Naive thymus-derived CD4-positive, alpha-beta T cell (primary cell): ENCODE results near the gene CAMTA1. TPM values are rescaled to one million over a fixed set of nuclear protein-coding genes. Genes with fewer than 3 reads are reported as not detected.
A peak's percentile ranks its signal among the peaks of the same experiment; 100 is the strongest.
"Not testable (repeated sequence)": the region's sequence is repeated elsewhere in the genome, so short reads cannot be mapped to it uniquely, and the experiment has no call there.

Experiments
- ATAC-seq: fragments of 150-1000 bp; cut with Tn5 transposase; 2 replicates; pipeline ENCODE4 v1.10.0; 2021; ENCODE audit warnings: mild to moderate bottlenecking, moderate library complexity
- CTCF ChIA-PET: fragments of 350-600 bp; sonication (Branson Sonifier 250); formaldehyde crosslinking; loops from one replicate; lab custom pipeline; 2021; ENCODE audit warnings: antibody characterized with exemption; lab: Charles Lee
- POLR2A ChIA-PET: fragments of 350-600 bp; sonication (Branson Sonifier 250); formaldehyde crosslinking; loops from one replicate; lab custom pipeline; 2021; ENCODE audit warnings: antibody characterized with exemption, inconsistent platforms; lab: Charles Lee
- DNase-seq, 9 donors: peaks; one replicate each; pipeline versions ENCODE4 v3.0.0 to v3.0.0-alpha.2; 2020 to 2022; ENCODE audit warnings: mixed read lengths in 1 of 9
- H3K27ac ChIP-seq: one replicate; pipeline ENCODE4 v1.7.0; 2013; ENCODE audit warnings: mild to moderate bottlenecking, low read depth, low read length, moderate library complexity
- H3K27me3 ChIP-seq, 2 donors: one replicate each; pipeline ENCODE4 v1.7.0; 2013; ENCODE audit warnings: low read length in 2 of 2, mild to moderate bottlenecking in 2 of 2, moderate library complexity in 2 of 2; ENCODE audit not compliant: control insufficient read depth in 2 of 2, insufficient read depth in 2 of 2
- H3K36me3 ChIP-seq, 3 experiments: 1 replicate in 2 of 3; 2 replicates in 1 of 3; pipeline ENCODE4 v1.7.0; 2013; ENCODE audit warnings: low read length in 3 of 3, mild to moderate bottlenecking in 3 of 3, moderate library complexity in 1 of 3; ENCODE audit not compliant: insufficient read depth in 3 of 3, control insufficient read depth in 2 of 3
- H3K4me1 ChIP-seq, 2 donors: one replicate each; pipeline ENCODE4 v1.7.0; 2013; ENCODE audit warnings: low read length in 2 of 2, mild to moderate bottlenecking in 2 of 2, moderate library complexity in 1 of 2; ENCODE audit not compliant: control insufficient read depth in 2 of 2, insufficient read depth in 2 of 2
- H3K4me3 ChIP-seq: 2 replicates; pipeline ENCODE4 v1.7.0; 2013; ENCODE audit warnings: mild to moderate bottlenecking, low read length
- H3K9me3 ChIP-seq, 3 experiments: 1 replicate in 2 of 3; 2 replicates in 1 of 3; pipeline ENCODE4 v1.7.0; 2013; ENCODE audit warnings: low read length in 3 of 3; ENCODE audit not compliant: control insufficient read depth in 2 of 3
- H3K27ac Mint-ChIP-seq, 9 donors: one replicate each; pipeline ENCODE4 v1.8.0; 2020 to 2022; ENCODE audit warnings: mixed read lengths in 9 of 9, mild to moderate bottlenecking in 8 of 9, moderate library complexity in 5 of 9, inconsistent platforms in 2 of 9
- H3K27me3 Mint-ChIP-seq, 5 donors: one replicate each; pipeline ENCODE4 v1.8.0; 2021 to 2022; ENCODE audit warnings: mixed read lengths in 5 of 5, mild to moderate bottlenecking in 1 of 5
- H3K36me3 Mint-ChIP-seq, 5 donors: one replicate each; pipeline ENCODE4 v1.8.0; 2020 to 2022; ENCODE audit warnings: mixed read lengths in 5 of 5, mild to moderate bottlenecking in 3 of 5, inconsistent platforms in 1 of 5
- H3K4me1 Mint-ChIP-seq, 7 donors: one replicate each; pipeline ENCODE4 v1.8.0; 2020 to 2022; ENCODE audit warnings: mixed read lengths in 7 of 7, mild to moderate bottlenecking in 3 of 7, inconsistent platforms in 1 of 7
- H3K4me3 Mint-ChIP-seq, 10 donors: one replicate each; pipeline ENCODE4 v1.8.0; 2020 to 2022; ENCODE audit warnings: mild to moderate bottlenecking in 10 of 10, mixed read lengths in 10 of 10, moderate library complexity in 6 of 10, inconsistent platforms in 2 of 10
- H3K9me3 Mint-ChIP-seq, 11 donors: one replicate each; pipeline ENCODE4 v1.8.0; 2020 to 2022; ENCODE audit warnings: mixed read lengths in 11 of 11, mild to moderate bottlenecking in 4 of 11, inconsistent platforms in 1 of 11, moderate library complexity in 1 of 11
- intact Hi-C, 2 donors: fragments of 100-400 bp; cut with micrococcal nuclease; formaldehyde crosslinking; loops; one replicate each; pipeline ENCODE4 v1.15.1; 2023
- polyA plus RNA-seq, 2 donors: library from polyadenylated mRNA; unstranded; fragments of 300-500 nt; fragmentation: Illumina TruSeq; gene quantifications; one replicate each; pipeline ENCODE4 v1.2.3, GENCODE V29; 2021
- total RNA-seq, 6 experiments: library from RNA in 5 of 6; stranded (reverse) in 5 of 6; gene quantifications; 1 replicate in 5 of 6; 2 replicates in 1 of 6; pipeline ENCODE4 v1.2.3 and lab custom pipeline; 2021 to 2026

Gene CAMTA1
- total and polyA plus RNA-seq, 7 experiments from 2014 or later, result 38.1 to 68.6 (median 42.6) TPM

GRCh38 chr1:7152655-7153054 is 367.4 kb downstream of the CAMTA1 start:
- Histone ChIP-seq H3K9me3 (no peaks in the 10 kb centered on the region), H3K27me3 (no peaks in the 10 kb centered on the region), H3K4me3 (no peak overlapping the region), H3K4me1 (no peaks in the 10 kb centered on the region), H3K27ac (no peak overlapping the region), H3K36me3 (no peaks in the 10 kb centered on the region)
- H3K9me3 Mint-ChIP-seq, result no peaks in the 10 kb centered on the region
- H3K4me1 Mint-ChIP-seq, result peaks cover 0 to 1% (median 0%) of the 10 kb centered on the region in 7 donors
- intact Hi-C loops, result no loop called here
- H3K27me3 Mint-ChIP-seq, result peaks cover 0 to 9% (median 5%) of the 10 kb centered on the region in 5 donors
- H3K4me3 Mint-ChIP-seq, result no peak overlapping the region
- ChIA-PET POLR2A (no interaction called here), CTCF (no interaction called here)
- no peaks in the 10 kb centered on the region for H3K36me3 Mint-ChIP-seq
- no peak overlapping the region for H3K27ac Mint-ChIP-seq
- ATAC-seq, result no peak
- no peak for DNase-seq

GRCh38 chr1:7153464-7153863 is 368.2 kb downstream of the CAMTA1 start:
- Histone ChIP-seq H3K4me3 (no peak overlapping the region), H3K27ac (no peak overlapping the region), H3K9me3 (no peaks in the 10 kb centered on the region), H3K36me3 (no peaks in the 10 kb centered on the region), H3K27me3 (no peaks in the 10 kb centered on the region), H3K4me1 (no peaks in the 10 kb centered on the region)
- H3K27me3 Mint-ChIP-seq, result peaks cover 0 to 9% (median 5%) of the 10 kb centered on the region in 5 donors
- no peaks in the 10 kb centered on the region for H3K36me3 Mint-ChIP-seq
- DNase-seq, result no peak
- no peak overlapping the region for H3K27ac Mint-ChIP-seq
- no peak overlapping the region for H3K4me3 Mint-ChIP-seq
- ChIA-PET CTCF (no interaction called here), POLR2A (no interaction called here)
- intact Hi-C loops, result no loop called here
- H3K4me1 Mint-ChIP-seq, result peaks cover 0 to 1% (median 0%) of the 10 kb centered on the region in 7 donors
- no peak for ATAC-seq
- no peaks in the 10 kb centered on the region for H3K9me3 Mint-ChIP-seq

- Histone ChIP-seq H3K27me3 (no peaks in the 10 kb centered on the region), H3K4me1 (no peaks in the 10 kb centered on the region), H3K36me3 (no peaks in the 10 kb centered on the region), H3K27ac (no peak overlapping the region), H3K4me3 (no peak overlapping the region), H3K9me3 (no peaks in the 10 kb centered on the region)
- ChIA-PET CTCF (no interaction called here), POLR2A (no interaction called here)
- Mint-ChIP-seq H3K36me3 (peaks cover 0 to 5% (median 0%) of the 10 kb centered on the region in 5 donors), H3K27me3 (peaks cover 0 to 34% (median 14%) of the 10 kb centered on the region in 5 donors), H3K27ac (no peak overlapping the region), H3K9me3 (peaks cover 0 to 22% (median 4%) of the 10 kb centered on the region in 11 donors), H3K4me3 (peak overlapping the region in 1 of 10 donors; percentile 27), H3K4me1 (peaks cover 0 to 2% (median 0%) of the 10 kb centered on the region in 7 donors)
- ATAC-seq, result no peak
- DNase-seq, result no peak
- intact Hi-C loops, result no loop called here
Observed at GRCh38 chr1:7159116-7159781, 374.0 kb downstream of the CAMTA1 start.

GRCh38 chr1:7168554-7168953 is 383.3 kb downstream of the CAMTA1 start:
- H3K4me1 Mint-ChIP-seq, CTCF ChIA-PET, intact Hi-C loops, H3K4me3 ChIP-seq, H3K4me3 Mint-ChIP-seq, H3K9me3 ChIP-seq, H3K27ac ChIP-seq, H3K27me3 ChIP-seq, DNase-seq, POLR2A ChIA-PET, H3K36me3 Mint-ChIP-seq, H3K36me3 ChIP-seq, H3K4me1 ChIP-seq, ATAC-seq, H3K9me3 Mint-ChIP-seq, H3K27ac Mint-ChIP-seq: not testable (repeated sequence)
- peaks cover 12 to 43% (median 28%) of the 10 kb centered on the region in 5 donors for H3K27me3 Mint-ChIP-seq

- ChIA-PET POLR2A (no interaction called here), CTCF (no interaction called here)
- H3K27me3 Mint-ChIP-seq, result peaks cover 12 to 47% (median 33%) of the 10 kb centered on the region in 5 donors
- H3K27ac Mint-ChIP-seq, result no peak overlapping the region
- ATAC-seq (no peak), DNase-seq (no peak)
- Histone ChIP-seq H3K4me3 (no peak overlapping the region), H3K27me3 (peaks cover 0 to 4% of the 10 kb centered on the region in 2 donors), H3K36me3 (no peaks in the 10 kb centered on the region), H3K4me1 (no peaks in the 10 kb centered on the region), H3K27ac (no peak overlapping the region), H3K9me3 (no peaks in the 10 kb centered on the region)
- no peak overlapping the region for H3K4me3 Mint-ChIP-seq
- H3K9me3 Mint-ChIP-seq, result peaks cover 0 to 3% (median 0%) of the 10 kb centered on the region in 11 donors
- H3K36me3 Mint-ChIP-seq, result peaks cover 0 to 4% (median 0%) of the 10 kb centered on the region in 5 donors
- H3K4me1 Mint-ChIP-seq, result no peaks in the 10 kb centered on the region
- intact Hi-C loops, result no loop called here
Observed at GRCh38 chr1:7171168-7171567, 385.9 kb downstream of the CAMTA1 start.

- H3K27me3 Mint-ChIP-seq, result peaks cover 12 to 51% (median 36%) of the 10 kb centered on the region in 5 donors
- ATAC-seq (no peak), DNase-seq (no peak)
- H3K27ac Mint-ChIP-seq, result no peak overlapping the region
- H3K36me3 Mint-ChIP-seq, result peaks cover 0 to 4% (median 0%) of the 10 kb centered on the region in 5 donors
- no peaks in the 10 kb centered on the region for H3K4me1 ChIP-seq
- peaks cover 0 to 5% (median 0%) of the 10 kb centered on the region in 11 donors for H3K9me3 Mint-ChIP-seq
- H3K4me3 Mint-ChIP-seq, result no peak overlapping the region
- no peaks in the 10 kb centered on the region for H3K4me1 Mint-ChIP-seq
- peaks cover 0 to 4% of the 10 kb centered on the region in 2 donors for H3K27me3 ChIP-seq
- no peaks in the 10 kb centered on the region for H3K9me3 ChIP-seq
- ChIA-PET POLR2A (no interaction called here), CTCF (no interaction called here)
- no peak overlapping the region for H3K27ac ChIP-seq
- H3K4me3 ChIP-seq, result no peak overlapping the region
- intact Hi-C loops, result no loop called here
- H3K36me3 ChIP-seq, result no peaks in the 10 kb centered on the region
Observed at GRCh38 chr1:7171574-7171973, 386.3 kb downstream of the CAMTA1 start.

- intact Hi-C loops, result no loop called here
- Mint-ChIP-seq H3K4me3 (no peak overlapping the region), H3K36me3 (peaks cover 0 to 4% (median 0%) of the 10 kb centered on the region in 5 donors), H3K27ac (no peak overlapping the region), H3K9me3 (peaks cover 0 to 10% (median 4%) of the 10 kb centered on the region in 11 donors), H3K4me1 (no peaks in the 10 kb centered on the region), H3K27me3 (peaks cover 12 to 54% (median 46%) of the 10 kb centered on the region in 5 donors)
- H3K27ac ChIP-seq, result no peak overlapping the region
- H3K36me3 ChIP-seq, result no peaks in the 10 kb centered on the region
- DNase-seq (no peak), ATAC-seq (no peak)
- POLR2A ChIA-PET, result no interaction called here
- no peak overlapping the region for H3K4me3 ChIP-seq
- peaks cover 0 to 6% (median 0%) of the 10 kb centered on the region in 3 experiments for H3K9me3 ChIP-seq
- peaks cover 0 to 4% of the 10 kb centered on the region in 2 donors for H3K27me3 ChIP-seq
- CTCF ChIA-PET, result interaction anchor here (0.6 kb wide), 1 partner anchor 11 kb away, joined by 4 read pairs; no protein-coding TSS in a partner anchor
- no peaks in the 10 kb centered on the region for H3K4me1 ChIP-seq
Observed at GRCh38 chr1:7172804-7173203, 387.6 kb downstream of the CAMTA1 start.
